ENCODE results near the gene EFHC1.

EFHC1 gene

DNA sequence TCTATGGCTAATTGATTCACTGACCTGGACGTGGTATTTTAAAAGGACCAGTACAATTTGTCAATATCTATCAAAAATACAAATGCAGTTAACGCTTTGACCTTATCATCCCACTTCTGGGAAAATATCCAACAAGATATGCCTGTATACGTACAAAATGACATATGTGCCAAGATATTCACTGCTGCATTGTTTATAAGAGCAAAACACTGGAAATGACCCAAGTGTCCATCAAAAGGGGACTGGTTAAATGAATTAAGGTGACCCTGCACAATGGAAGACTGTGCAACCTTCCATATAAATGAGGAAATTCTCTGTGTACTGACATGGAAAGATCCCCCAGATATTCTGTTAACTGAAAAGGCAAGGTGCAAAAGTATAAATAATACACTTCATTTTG lies 142.8 kb downstream of the EFHC1 start:
- Histone ChIP-seq H3K9me3 (replicated peaks; ENCODE audit: insufficient read depth, low read length) (no peaks in the 10 kb centered on the region), H2AFZ (ENCODE audit: low read length) (no peak overlapping the region), H3K27ac (ENCODE audit: low read length) (no peak overlapping the region), H3K4me3 (ENCODE audit: low read length) (no peak overlapping the region), H3K36me3 (replicated peaks; ENCODE audit: insufficient read depth, low read length) (0 out of 2 replicates have a peak, but pooled peaks cover 8% of the 10 kb centered on the region), H4K20me1 (ENCODE audit: insufficient read depth, low read length) (peaks cover 32% of the 10 kb centered on the region), H3F3A (ENCODE audit: insufficient read depth, low read length) (peaks cover 46% of the 10 kb centered on the region), H3K4me1 (ENCODE audit: low read length) (peaks cover 78% of the 10 kb centered on the region), H3K79me2 (ENCODE audit: low read length) (peaks cover 100% of the 10 kb centered on the region), H3K4me2 (ENCODE audit: low read depth, low read length) (no peak overlapping the region), H3K9me2 (replicated peaks; ENCODE audit: insufficient read depth, low read length) (no peaks in the 10 kb centered on the region), H3K27me3 (replicated peaks; ENCODE audit: insufficient read depth, low read length) (no peaks in the 10 kb centered on the region), H3K9ac (ENCODE audit: low read length) (no peak overlapping the region)
- no peak for TF ChIP-seq EZH2 (optimal IDR thresholded peaks at IDR 0.05; ENCODE audit: low read depth, low read length)
- TF ChIP-seq CTCF (IDR thresholded peaks at IDR 0.05; ENCODE audit: low read length) = no peak
- no peak for TF ChIP-seq EZH2phosphoT487 (IDR thresholded peaks at IDR 0.05; ENCODE audit: low read length)
- no peak for DNase-seq

DNA sequence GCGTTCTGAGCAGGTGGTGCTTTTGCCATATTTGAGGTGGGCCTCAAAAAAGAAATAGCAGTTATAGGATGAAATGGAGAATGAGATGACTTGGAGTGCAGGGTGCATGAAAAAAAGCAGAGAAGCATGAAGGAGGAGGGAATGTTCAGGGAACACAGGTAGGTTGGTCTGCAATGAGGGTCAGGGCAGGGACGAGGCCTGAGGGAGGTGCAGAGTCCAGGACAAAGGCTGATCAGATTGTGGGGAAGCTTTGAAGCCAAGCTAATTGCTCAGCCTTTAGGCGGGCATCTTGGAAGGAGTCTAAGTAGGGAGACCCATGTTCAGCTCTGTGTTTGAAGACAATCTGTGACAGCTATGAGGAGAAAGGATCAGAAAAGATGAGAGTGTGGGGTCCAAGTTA lies 144.7 kb downstream of the EFHC1 start:
- Histone ChIP-seq H3K4me1 (ENCODE audit: low read length) (peaks cover 77% of the 10 kb centered on the region), H3K9me2 (replicated peaks; ENCODE audit: insufficient read depth, low read length) (no peaks in the 10 kb centered on the region), H3K4me2 (ENCODE audit: low read depth, low read length) (peak overlapping the region; percentile 8; the same call in 1 of the 2 replicates), H3K4me3 (ENCODE audit: low read length) (no peak overlapping the region), H3F3A (ENCODE audit: insufficient read depth, low read length) (peaks cover 47% of the 10 kb centered on the region), H3K9me3 (replicated peaks; ENCODE audit: insufficient read depth, low read length) (no peaks in the 10 kb centered on the region), H3K27ac (ENCODE audit: low read length) (no peak overlapping the region), H3K9ac (ENCODE audit: low read length) (no peak overlapping the region), H3K27me3 (replicated peaks; ENCODE audit: insufficient read depth, low read length) (no peaks in the 10 kb centered on the region), H3K36me3 (replicated peaks; ENCODE audit: insufficient read depth, low read length) (0 out of 2 replicates have a peak, but pooled peaks cover 13% of the 10 kb centered on the region), H3K79me2 (ENCODE audit: low read length) (peaks cover 100% of the 10 kb centered on the region), H2AFZ (ENCODE audit: low read length) (no peak overlapping the region), H4K20me1 (ENCODE audit: insufficient read depth, low read length) (peaks cover 32% of the 10 kb centered on the region)
- no peak for TF ChIP-seq EZH2 (optimal IDR thresholded peaks at IDR 0.05; ENCODE audit: low read depth, low read length)
- no peak for TF ChIP-seq EZH2phosphoT487 (IDR thresholded peaks at IDR 0.05; ENCODE audit: low read length)
- TF ChIP-seq CTCF (IDR thresholded peaks at IDR 0.05; ENCODE audit: low read length) = no peak
- no peak for DNase-seq

GRCh38 chr6:52566201-52566600 lies 146.1 kb downstream of the EFHC1 start:
- H4K20me1 ChIP-seq (ENCODE audit: insufficient read depth, low read length) = peaks cover 32% of the 10 kb centered on the region

More at GRCh38 chr6:52566201-52566600, 146.1 kb downstream of the EFHC1 start:
- no peaks in the 10 kb centered on the region for H3K9me3 ChIP-seq (replicated peaks; ENCODE audit: insufficient read depth, low read length)
- peaks cover 80% of the 10 kb centered on the region for H3K4me1 ChIP-seq (ENCODE audit: low read length)
- peak; percentile 68 for DNase-seq
- 0 out of 2 replicates have a peak, but pooled peaks cover 13% of the 10 kb centered on the region for H3K36me3 ChIP-seq (replicated peaks; ENCODE audit: insufficient read depth, low read length)
- no peaks in the 10 kb centered on the region for H3K27me3 ChIP-seq (replicated peaks; ENCODE audit: insufficient read depth, low read length)
- H3K4me3 ChIP-seq (ENCODE audit: low read length) = no peak overlapping the region
- H3K27ac ChIP-seq (ENCODE audit: low read length) = peak overlapping the region; percentile 77
- H3K79me2 ChIP-seq (ENCODE audit: low read length) = peaks cover 100% of the 10 kb centered on the region
- H3K4me2 ChIP-seq (ENCODE audit: low read depth, low read length) = peak overlapping the region; percentile 97
- no peak overlapping the region for H2AFZ ChIP-seq (ENCODE audit: low read length)
- peaks cover 43% of the 10 kb centered on the region for H3F3A ChIP-seq (ENCODE audit: insufficient read depth, low read length)
- no peak for TF ChIP-seq CTCF (IDR thresholded peaks at IDR 0.05; ENCODE audit: low read length)
- no peak for TF ChIP-seq EZH2phosphoT487 (IDR thresholded peaks at IDR 0.05; ENCODE audit: low read length)
- TF ChIP-seq EZH2 (optimal IDR thresholded peaks at IDR 0.05; ENCODE audit: low read depth, low read length) = no peak
- H3K9ac ChIP-seq (ENCODE audit: low read length) = peak overlapping the region; percentile 8; the same call in 1 of the 2 replicates
- no peaks in the 10 kb centered on the region for H3K9me2 ChIP-seq (replicated peaks; ENCODE audit: insufficient read depth, low read length)
